Thymus (tissue), 11 donors: ENCODE results near the gene ITGB4. TPM values are rescaled to one million over a fixed set of nuclear protein-coding genes. Genes with fewer than 3 reads are reported as not detected.

Source experiments
- DNase-seq, 9 donors: peaks; one replicate each; pipeline ENCODE4 v3.0.0-alpha.2; 2013; ENCODE audit warnings: low spot score in 9 of 9, low read depth in 6 of 9, missing footprints in 1 of 9
- H3K27ac ChIP-seq, 2 donors: one replicate each; pipeline ENCODE4 v1.5.1; 2013; ENCODE audit warnings: control low read depth in 1 of 2, low read depth in 1 of 2, low read length in 1 of 2, mild to moderate bottlenecking in 1 of 2, moderate library complexity in 1 of 2
- H3K27me3 ChIP-seq, 2 donors: one replicate each; pipeline ENCODE4 v1.5.1; 2013; ENCODE audit warnings: low read length in 1 of 2; ENCODE audit not compliant: control insufficient read depth in 2 of 2, insufficient read depth in 1 of 2
- H3K36me3 ChIP-seq, 2 donors: one replicate each; pipeline ENCODE4 v1.5.1; 2013; ENCODE audit warnings: low read length in 1 of 2, mild to moderate bottlenecking in 1 of 2, moderate library complexity in 1 of 2; ENCODE audit not compliant: control insufficient read depth in 2 of 2, insufficient read depth in 2 of 2
- H3K4me1 ChIP-seq, 2 donors: one replicate each; pipeline ENCODE4 v1.5.1; 2013; ENCODE audit warnings: low read length in 2 of 2; ENCODE audit not compliant: control insufficient read depth in 2 of 2, insufficient read depth in 2 of 2
- H3K4me3 ChIP-seq, 2 donors: one replicate each; pipeline ENCODE4 v1.5.1; 2013; ENCODE audit warnings: low read length in 2 of 2, control low read depth in 1 of 2, mild to moderate bottlenecking in 1 of 2
- H3K9me3 ChIP-seq, 2 donors: one replicate each; pipeline ENCODE4 v1.5.1; 2013; ENCODE audit warnings: low read length in 1 of 2, mild to moderate bottlenecking in 1 of 2; ENCODE audit not compliant: control insufficient read depth in 2 of 2, insufficient read depth in 1 of 2
- WGBS: extraction: QIAGEN DNeasy Blood & Tissue Kit; methylation state at CpG from one replicate; pipeline ENCODE4 v1.1.7; 2013; 5-methylcytosine and 5-hydroxymethylcytosine counted together
- polyA plus RNA-seq: library from polyadenylated mRNA; stranded (reverse); fragments of 200-250 nt; gene quantifications from one replicate; pipeline ENCODE4 v1.2.3, GENCODE V29; 2013
- total RNA-seq: library from RNA; stranded (reverse); fragments of 120-200 nt; gene quantifications from one replicate; pipeline ENCODE4 v1.2.4, GENCODE V29; 2013
- donor health status: healthy.

The ITGB4 gene
- total and polyA plus RNA-seq, 2 donors: 4.3 to 79.0 TPM

GRCh38 chr17:75703591-75703990, 17.7 kb upstream of the ITGB4 start:
- Histone ChIP-seq H3K27me3 (no peaks in the 10 kb centered on the region), H3K4me1 (no peaks in the 10 kb centered on the region), H3K9me3 (peaks cover 0 to 6% of the 10 kb centered on the region in 2 donors), H3K27ac (no peak overlapping the region), H3K4me3 (no peak overlapping the region), H3K36me3 (peaks cover 94 to 98% of the 10 kb centered on the region in 2 donors)
- DNase-seq: no peak
- WGBS: 98% methylated on average over 9 of the region's 9 CpGs

DNA sequence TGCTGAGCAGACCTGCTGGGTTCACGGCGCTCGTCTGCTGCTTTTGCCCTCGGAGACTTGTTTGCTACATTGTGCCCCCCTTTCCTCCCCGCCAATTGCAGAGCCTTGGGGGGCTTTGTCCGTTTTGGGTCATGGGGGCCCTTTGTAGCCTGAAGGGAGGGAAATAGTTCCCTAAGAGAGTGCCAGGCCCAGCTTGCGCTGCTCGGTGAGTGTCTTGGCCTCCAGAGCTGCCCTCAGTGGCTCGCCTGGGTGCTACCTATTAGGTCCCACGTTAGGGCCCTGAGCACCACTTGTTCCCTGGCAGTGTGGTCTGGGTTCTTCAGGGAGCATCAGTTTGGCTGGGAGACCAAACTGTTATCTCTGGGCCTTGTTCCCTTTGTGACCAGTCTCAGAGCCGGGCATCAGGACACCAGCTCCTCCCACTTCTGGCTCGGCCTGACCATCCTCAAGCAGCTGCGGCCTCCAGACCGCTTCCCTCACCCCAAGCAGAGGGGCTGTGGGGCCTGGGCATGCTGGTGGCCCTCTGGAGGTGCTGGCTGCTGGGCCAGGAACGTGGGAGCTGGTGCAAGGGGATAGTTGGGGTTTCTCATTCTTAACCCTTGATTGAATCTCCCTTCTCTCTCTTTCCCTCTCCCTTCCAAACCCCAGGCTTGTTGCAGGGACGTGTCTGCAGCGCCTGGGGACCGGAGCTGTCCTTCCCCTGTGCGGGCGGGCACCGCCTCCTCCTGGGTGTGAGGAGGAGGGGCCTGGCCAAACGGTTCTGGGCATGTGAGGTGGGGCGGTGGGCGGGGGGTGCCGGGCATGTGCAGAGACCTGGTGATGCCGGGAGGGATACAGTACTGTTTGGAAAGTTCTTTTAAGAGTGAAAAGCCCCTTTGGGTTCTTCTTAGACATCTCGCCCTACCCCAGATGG, 16.0 kb upstream of the ITGB4 start:
- Histone ChIP-seq H3K27me3 (no peaks in the 10 kb centered on the region), H3K36me3 (peaks cover 83 to 86% of the 10 kb centered on the region in 2 donors), H3K27ac (no peak overlapping the region), H3K9me3 (peaks cover 0 to 3% of the 10 kb centered on the region in 2 donors), H3K4me3 (no peak overlapping the region), H3K4me1 (no peaks in the 10 kb centered on the region)
- WGBS: 95% methylated on average over 27 of the region's 27 CpGs
- no peak for DNase-seq

DNA sequence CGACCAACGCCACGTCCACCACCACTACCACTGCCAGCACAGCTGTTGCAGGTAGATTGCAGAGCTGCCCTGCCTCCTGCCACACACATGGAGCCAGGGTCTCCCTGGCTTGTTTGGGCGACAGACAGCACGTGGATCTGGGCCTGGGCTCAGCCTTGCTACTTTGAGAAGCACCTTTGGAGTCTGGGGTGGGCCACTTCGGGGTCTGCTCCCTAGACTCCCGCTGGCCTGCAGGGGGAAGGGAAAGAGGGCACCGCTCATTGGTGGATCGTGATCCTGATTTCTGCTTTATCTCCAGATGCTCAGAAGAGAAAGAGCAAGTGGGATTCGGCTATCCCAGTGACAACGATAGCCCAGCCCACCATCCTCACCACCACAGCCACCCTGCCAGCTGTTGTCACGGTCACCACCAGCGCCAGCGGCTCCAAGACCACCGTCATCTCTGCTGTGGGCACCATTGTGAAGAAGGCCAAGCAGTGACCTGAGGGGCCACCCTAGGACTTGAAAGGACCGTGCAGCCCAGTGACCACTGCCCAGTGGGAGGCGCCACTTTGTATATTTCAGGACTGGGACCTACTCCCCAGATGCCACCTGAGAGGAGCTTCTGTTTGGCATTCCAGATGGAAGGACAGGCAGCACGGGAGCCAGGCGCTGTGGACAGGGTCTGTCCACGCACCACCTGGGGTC, 15.1 kb upstream of the ITGB4 start:
- no peak for DNase-seq
- H3K4me1 ChIP-seq: no peaks in the 10 kb centered on the region
- H3K27ac ChIP-seq: no peak overlapping the region
- peaks cover 0 to 3% of the 10 kb centered on the region in 2 donors for H3K9me3 ChIP-seq
- no peaks in the 10 kb centered on the region for H3K27me3 ChIP-seq
- peaks cover 73 to 76% of the 10 kb centered on the region in 2 donors for H3K36me3 ChIP-seq
- no peak overlapping the region for H3K4me3 ChIP-seq
- WGBS: 99% methylated on average over 20 of the region's 20 CpGs

DNA sequence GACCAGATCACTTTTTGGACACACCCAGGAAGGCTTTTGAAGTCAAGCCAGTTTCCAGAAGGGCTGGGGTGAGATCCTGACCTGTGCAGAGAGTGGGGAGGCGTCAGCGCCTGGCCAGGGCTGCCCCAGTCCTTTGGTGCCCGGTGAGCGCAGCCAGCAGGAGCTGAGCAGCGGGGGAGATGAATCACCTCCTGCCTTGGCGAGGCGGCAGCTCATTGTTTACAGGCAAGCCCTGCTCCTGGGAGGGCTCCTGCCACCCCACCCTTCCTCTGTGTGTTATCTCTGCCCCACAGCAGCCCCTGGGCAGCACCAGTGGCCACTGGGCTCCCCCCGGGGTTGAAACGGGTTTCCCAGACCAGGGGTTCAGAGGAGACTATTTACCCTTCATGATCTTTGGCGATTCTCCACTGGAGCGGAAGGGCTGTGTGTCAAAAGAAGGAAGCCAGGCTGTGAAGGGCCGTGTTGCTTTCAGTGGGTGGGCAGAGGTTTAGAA, 14.1 kb upstream of the ITGB4 start:
- no peak overlapping the region for H3K4me3 ChIP-seq
- H3K27me3 ChIP-seq: no peaks in the 10 kb centered on the region
- DNase-seq: no peak
- no peaks in the 10 kb centered on the region for H3K4me1 ChIP-seq
- WGBS: 92% methylated on average over 12 of the region's 12 CpGs
- H3K9me3 ChIP-seq: peaks cover 0 to 3% of the 10 kb centered on the region in 2 donors
- peaks cover 65 to 67% of the 10 kb centered on the region in 2 donors for H3K36me3 ChIP-seq
- H3K27ac ChIP-seq: no peak overlapping the region

DNA sequence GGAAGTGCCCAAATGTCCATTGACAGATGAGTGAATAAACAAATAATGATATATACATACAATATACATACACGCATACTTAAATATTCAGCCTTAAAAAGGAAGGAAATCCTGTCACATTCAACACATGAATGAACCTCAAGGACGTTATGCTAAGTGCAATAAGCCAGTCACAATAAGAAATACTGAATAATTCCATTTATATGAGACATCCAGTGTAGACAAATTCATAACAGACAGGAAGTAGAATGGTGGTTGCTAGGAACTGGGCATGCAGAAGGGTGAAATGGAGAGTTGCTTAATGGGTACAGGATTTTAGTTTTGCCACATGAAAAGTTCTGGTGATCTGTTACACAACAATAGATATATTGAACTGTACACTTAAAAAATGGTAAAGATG, 8.8 kb upstream of the ITGB4 start:
- Histone ChIP-seq H3K4me3 (no peak overlapping the region), H3K27me3 (peaks cover 0 to 3% of the 10 kb centered on the region in 2 donors), H3K9me3 (no peaks in the 10 kb centered on the region), H3K27ac (no peak overlapping the region), H3K36me3 (peaks cover 12 to 13% of the 10 kb centered on the region in 2 donors), H3K4me1 (no peaks in the 10 kb centered on the region)
- no peak for DNase-seq
- 50% methylated on average over 2 of the region's 2 CpGs for WGBS

DNA sequence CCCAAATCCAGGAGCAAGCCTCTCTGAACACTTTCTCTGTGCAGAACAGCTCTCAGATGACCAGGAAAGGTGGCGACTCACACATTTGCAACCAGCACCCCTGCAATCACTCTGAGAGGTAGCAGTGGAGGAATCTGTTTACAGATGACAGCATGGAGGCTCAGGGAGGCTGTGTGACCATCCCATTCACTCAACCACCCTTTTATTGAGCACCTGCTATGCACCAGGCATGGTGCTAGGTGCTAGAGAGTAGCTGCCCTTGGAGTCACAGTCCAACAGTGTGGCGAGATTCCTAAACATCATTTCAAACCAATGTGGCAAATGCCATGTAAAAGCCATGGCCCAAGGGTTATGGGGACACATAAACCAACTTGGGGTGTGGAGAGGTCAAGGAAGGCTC, 1.5 kb upstream of the ITGB4 start:
- Histone ChIP-seq H3K27me3 (peaks cover 5 to 46% of the 10 kb centered on the region in 2 donors), H3K27ac (no peak overlapping the region), H3K4me3 (no peak overlapping the region), H3K9me3 (peaks cover 0 to 4% of the 10 kb centered on the region in 2 donors), H3K36me3 (no peaks in the 10 kb centered on the region), H3K4me1 (peaks cover 4 to 10% of the 10 kb centered on the region in 2 donors)
- 99% methylated on average over 2 of the region's 2 CpGs for WGBS
- no peak for DNase-seq

DNA sequence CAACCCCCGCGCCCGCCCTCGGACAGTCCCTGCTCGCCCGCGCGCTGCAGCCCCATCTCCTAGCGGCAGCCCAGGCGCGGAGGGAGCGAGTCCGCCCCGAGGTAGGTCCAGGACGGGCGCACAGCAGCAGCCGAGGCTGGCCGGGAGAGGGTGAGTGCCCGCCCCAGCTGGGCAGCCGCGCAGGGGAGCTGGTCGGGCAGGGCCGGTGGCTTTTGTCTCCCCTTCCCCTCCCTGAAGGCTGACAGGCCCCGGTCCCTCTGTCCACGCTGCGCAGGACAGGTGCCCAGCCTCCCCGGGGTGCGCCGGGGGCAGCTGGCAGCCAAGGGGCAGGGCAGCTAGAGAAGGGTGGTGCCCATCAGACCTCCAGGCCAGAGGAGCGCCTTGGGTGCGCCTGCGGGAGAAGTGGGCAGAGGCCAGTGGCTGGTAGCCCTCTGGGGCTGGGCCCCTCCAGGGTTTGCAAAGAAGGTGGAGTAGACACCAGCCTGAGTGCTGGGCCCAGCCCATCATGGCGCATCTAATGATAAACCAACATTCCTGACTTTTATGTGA, 278 bp downstream of the ITGB4 start:
- Histone ChIP-seq H3K4me1 (peaks cover 4 to 10% of the 10 kb centered on the region in 2 donors), H3K36me3 (no peaks in the 10 kb centered on the region), H3K27ac (peak overlapping the region in 1 of 2 donors; percentile 25), H3K9me3 (peaks cover 0 to 4% of the 10 kb centered on the region in 2 donors), H3K4me3 (peak overlapping the region; percentile 22 to 65), H3K27me3 (peaks cover 5 to 44% of the 10 kb centered on the region in 2 donors)
- 39% methylated on average over 33 of the region's 33 CpGs for WGBS
- DNase-seq: no peak

GRCh38 chr17:75722076-75722475, 817 bp downstream of the ITGB4 start:
- no peak overlapping the region for H3K27ac ChIP-seq
- DNase-seq: no peak
- H3K36me3 ChIP-seq: no peaks in the 10 kb centered on the region
- H3K27me3 ChIP-seq: peaks cover 5 to 44% of the 10 kb centered on the region in 2 donors
- H3K4me3 ChIP-seq: peak overlapping the region; percentile 22 to 65
- peaks cover 0 to 4% of the 10 kb centered on the region in 2 donors for H3K9me3 ChIP-seq
- peaks cover 4 to 10% of the 10 kb centered on the region in 2 donors for H3K4me1 ChIP-seq
- 95% methylated on average over 5 of the region's 5 CpGs for WGBS
